Peyer's patch (tissue), 4 donors: ENCODE measurements around the gene GNAZ.

Experiments used
- CTCF ChIP-seq, 6 experiments: fragments of 450-650 bp in 4 of 6; fragments of 200-600 bp in 2 of 6; sonication (generic) in 1 of 6; IDR thresholded peaks; one replicate each; pipeline ENCODE4 v1.5.1; 2017 to 2019; ENCODE audit warnings: antibody characterized with exemption in 6 of 6, mild to moderate bottlenecking in 3 of 6, moderate library complexity in 1 of 6
- POLR2A ChIP-seq, 2 donors: fragments of 450-650 bp; IDR thresholded peaks; one replicate each; pipeline ENCODE4 v1.5.1; 2017; ENCODE audit warnings: antibody characterized with exemption in 2 of 2, mild to moderate bottlenecking in 2 of 2, moderate library complexity in 2 of 2

- TF ChIP-seq CTCF (IDR thresholded peaks at IDR 0.05) (no peak), POLR2A (IDR thresholded peaks at IDR 0.05) (no peak)
Observed at GRCh38 chr22:23140385-23140784, 70.1 kb downstream of the GNAZ start.
